UCSD-AML1 (cell line): ENCODE measurements around the gene SLMAP.
A peak's percentile ranks its signal among the peaks of the same experiment; 100 is the strongest.

Experiments
- DNase-seq: peaks from one replicate; lab custom pipeline; 2025; ENCODE audit not compliant: unreplicated experiment; lab: John Stamatoyannopoulos, UW

The SLMAP gene

GRCh38 chr3:57937092-57937491 lies 181.0 kb downstream of the SLMAP start:
- DNase-seq: no peak

- DNase-seq: no peak
Measured at GRCh38 chr3:57939775-57940174, 183.7 kb downstream of the SLMAP start.

GRCh38 chr3:57942388-57942787 lies 186.3 kb downstream of the SLMAP start:
- DNase-seq: no peak

- no peak for DNase-seq
Measured at GRCh38 chr3:57942872-57943283, 186.8 kb downstream of the SLMAP start.

- DNase-seq: no peak
Measured at GRCh38 chr3:57943525-57944495, 187.7 kb downstream of the SLMAP start.

GRCh38 chr3:57946970-57947381 lies 190.9 kb downstream of the SLMAP start:
- no peak for DNase-seq

GRCh38 chr3:57948080-57948671 lies 192.1 kb downstream of the SLMAP start:
- DNase-seq: no peak

- no peak for DNase-seq
Measured at GRCh38 chr3:57948781-57949242, 192.7 kb downstream of the SLMAP start.

GRCh38 chr3:57949344-57949743 lies 193.2 kb downstream of the SLMAP start:
- DNase-seq: no peak

- no peak for DNase-seq
Measured at GRCh38 chr3:57949785-57950615, 193.9 kb downstream of the SLMAP start.

- peak; percentile 50 for DNase-seq
Measured at GRCh38 chr3:57951066-57951882, 195.2 kb downstream of the SLMAP start.

- no peak for DNase-seq
Measured at GRCh38 chr3:57952208-57952631, 196.1 kb downstream of the SLMAP start.

GRCh38 chr3:57952651-57953050 lies 196.5 kb downstream of the SLMAP start:
- no peak for DNase-seq

GRCh38 chr3:57953576-57953975 lies 197.5 kb downstream of the SLMAP start:
- no peak for DNase-seq

GRCh38 chr3:57956119-57956832 lies 200.2 kb downstream of the SLMAP start:
- DNase-seq: no peak

GRCh38 chr3:57956833-57957174 lies 200.7 kb downstream of the SLMAP start:
- DNase-seq: no peak

GRCh38 chr3:57957824-57958223 lies 201.7 kb downstream of the SLMAP start:
- DNase-seq: no peak

GRCh38 chr3:57958642-57959422 lies 202.7 kb downstream of the SLMAP start:
- DNase-seq: peak; percentile 63
